Measurements from ENCODE around the gene OXSM. TPM values are rescaled to one million over a fixed set of nuclear protein-coding genes. Genes with fewer than 3 reads are reported as not detected.

The OXSM gene
- total RNA-seq, 6 experiments from 2014 or later, result 12.5 to 16.8 (median 15.6) TPM

- no peaks in the 10 kb centered on the region for H3K27me3 ChIP-seq
- intact Hi-C loops (cut with DNase I), result no loop called here
- no peak overlapping the region for H3K27ac ChIP-seq
- peaks cover 0 to 26% (median 13%) of the 10 kb centered on the region in 4 donors for H3K36me3 ChIP-seq
- TF ChIP-seq POLR2A (IDR thresholded peaks at IDR 0.05) (no peak), CTCF (IDR thresholded peaks at IDR 0.05) (no peak)
- no peaks in the 10 kb centered on the region for H3K9me3 ChIP-seq
- H3K4me1 ChIP-seq, result no peaks in the 10 kb centered on the region
- WGBS (ENCODE audit: insufficient coverage, low coverage, low lambda C conversion rate, missing lambda C conversion rate), result 62% methylated on average over 4 of the region's 6 CpGs
- DNase-seq, result no peak
- ATAC-seq, result no peak
- no peak overlapping the region for H3K4me3 ChIP-seq
These were observed 40.8 kb upstream of the OXSM start for GRCh38 chr3:25749031-25749581.

- H3K9me3 ChIP-seq, result no peaks in the 10 kb centered on the region
- no peak for ATAC-seq
- intact Hi-C loops (cut with DNase I), result no loop called here
- H3K27ac ChIP-seq, result no peak overlapping the region
- H3K4me3 ChIP-seq, result no peak overlapping the region
- H3K27me3 ChIP-seq, result no peaks in the 10 kb centered on the region
- peaks cover 0 to 26% (median 13%) of the 10 kb centered on the region in 4 donors for H3K36me3 ChIP-seq
- DNase-seq, result no peak
- whole genome bisulfite sequencing (ENCODE audit: insufficient coverage, low coverage, low lambda C conversion rate, missing lambda C conversion rate), result 96% methylated on average over 3 of the region's 3 CpGs
- no peak for TF ChIP-seq CTCF (IDR thresholded peaks at IDR 0.05)
- H3K4me1 ChIP-seq, result no peaks in the 10 kb centered on the region
These were observed 38.8 kb upstream of the OXSM start for GRCh38 chr3:25751048-25751447.

- DNase-seq, result no peak
- whole genome bisulfite sequencing (ENCODE audit: insufficient coverage, low coverage, low lambda C conversion rate, missing lambda C conversion rate), result 67% methylated on average over 1 of the region's 1 CpG
- intact Hi-C loops (cut with DNase I), result no loop called here
- Histone ChIP-seq H3K4me3 (no peak overlapping the region), H3K36me3 (peaks cover 0 to 25% (median 14%) of the 10 kb centered on the region in 4 donors), H3K27me3 (no peaks in the 10 kb centered on the region), H3K27ac (no peak overlapping the region), H3K4me1 (no peaks in the 10 kb centered on the region), H3K9me3 (no peaks in the 10 kb centered on the region)
- TF ChIP-seq POLR2A (IDR thresholded peaks at IDR 0.05) (no peak), CTCF (IDR thresholded peaks at IDR 0.05) (no peak)
- no peak for ATAC-seq
These were observed 38.2 kb upstream of the OXSM start for GRCh38 chr3:25751725-25752124.

GRCh38 chr3:25768851-25769250 lies 21.0 kb upstream of the OXSM start:
- H3K27ac ChIP-seq, result no peak overlapping the region
- TF ChIP-seq CTCF (IDR thresholded peaks at IDR 0.05) (no peak), POLR2A (IDR thresholded peaks at IDR 0.05) (no peak)

GRCh38 chr3:25775936-25776335 lies 14.0 kb upstream of the OXSM start:
- 100% methylated on average over 2 of the region's 2 CpGs for WGBS (ENCODE audit: insufficient coverage, low coverage, low lambda C conversion rate, missing lambda C conversion rate)
- intact Hi-C loops (cut with DNase I), result no loop called here

More at GRCh38 chr3:25768851-25769250, 21.0 kb upstream of the OXSM start:
- DNase-seq (no peak), ATAC-seq (no peak)
- peaks cover 0 to 3% (median 0%) of the 10 kb centered on the region in 4 donors for H3K36me3 ChIP-seq
- no peak overlapping the region for H3K4me3 ChIP-seq
- intact Hi-C loops (cut with DNase I), result no loop called here
- WGBS (ENCODE audit: insufficient coverage, low coverage, low lambda C conversion rate, missing lambda C conversion rate), result 84% methylated on average over 5 of the region's 6 CpGs
- no peaks in the 10 kb centered on the region for H3K4me1 ChIP-seq
- no peaks in the 10 kb centered on the region for H3K9me3 ChIP-seq
- H3K27me3 ChIP-seq, result no peaks in the 10 kb centered on the region

More at GRCh38 chr3:25775936-25776335, 14.0 kb upstream of the OXSM start:
- Histone ChIP-seq H3K4me1 (no peaks in the 10 kb centered on the region), H3K27me3 (no peaks in the 10 kb centered on the region), H3K27ac (no peak overlapping the region), H3K4me3 (no peak overlapping the region), H3K36me3 (peaks cover 0 to 28% (median 10%) of the 10 kb centered on the region in 4 donors), H3K9me3 (no peaks in the 10 kb centered on the region)
- DNase-seq, result no peak
- no peak for ATAC-seq
- TF ChIP-seq CTCF (IDR thresholded peaks at IDR 0.05) (no peak), POLR2A (IDR thresholded peaks at IDR 0.05) (no peak)

Measured in right lobe of liver (tissue), 6 donors.